A549 (cell line): ENCODE measurements around the gene THBS4.

ENCODE experiments used
- CEBPB ChIP-seq, 2 experiments: fragments of >200 bp in 1 of 2; sonication (Bioruptor Twin) in 1 of 2; formaldehyde crosslinking in 1 of 2; IDR thresholded peaks; 2 replicates each; pipeline ENCODE4 v1.6.1; 2012 to 2016
- EP300 ChIP-seq, 2 experiments: fragments of >200 bp; sonication (Bioruptor Twin); formaldehyde crosslinking; IDR thresholded peaks; 2 replicates in 1 of 2; 3 replicates in 1 of 2; pipeline ENCODE4 v1.6.1; 2016 to 2017
- NR3C1 ChIP-seq: fragments of >200 bp; sonication (Bioruptor Twin); formaldehyde crosslinking; IDR thresholded peaks from 3 replicates; pipeline ENCODE4 v1.6.1; 2017
- RAD21 ChIP-seq, 2 experiments: fragments of >200 bp in 1 of 2; sonication (Bioruptor Twin) in 1 of 2; formaldehyde crosslinking in 1 of 2; IDR thresholded peaks in 1 of 2; conservative IDR thresholded peaks in 1 of 2; 2 replicates in 1 of 2; 3 replicates in 1 of 2; pipeline ENCODE4 v1.6.1; 2012 to 2018; ENCODE audit warnings: inconsistent platforms in 1 of 2
- RNF2 ChIP-seq: fragments of 200-600 bp; sonication (generic); IDR thresholded peaks from 2 replicates; pipeline ENCODE4 v1.6.1; 2016; ENCODE audit warnings: low read depth, mild to moderate bottlenecking, antibody characterized with exemption, moderate library complexity, borderline replicate concordance
- TF ChIP-seq, protein P1 (sequence below): fragments of >200 bp; sonication (Bioruptor Twin); formaldehyde crosslinking; IDR thresholded peaks from 3 replicates; pipeline ENCODE4 v1.5.1; 2016

GRCh38 chr5:80083101-80083890 lies 48.1 kb downstream of the THBS4 start:
- TF ChIP-seq NR3C1 (no peak), RAD21 (conservative IDR thresholded peaks at IDR 0.05 in 1 of 2, IDR thresholded peaks at IDR 0.05 in 1 of 2) (peak; percentile 67 to 72), RNF2 (no peak), CEBPB (IDR thresholded peaks at IDR 0.05) (no peak), EP300 (IDR thresholded peaks at IDR 0.05) (no peak)
- TF ChIP-seq, protein P1, sequence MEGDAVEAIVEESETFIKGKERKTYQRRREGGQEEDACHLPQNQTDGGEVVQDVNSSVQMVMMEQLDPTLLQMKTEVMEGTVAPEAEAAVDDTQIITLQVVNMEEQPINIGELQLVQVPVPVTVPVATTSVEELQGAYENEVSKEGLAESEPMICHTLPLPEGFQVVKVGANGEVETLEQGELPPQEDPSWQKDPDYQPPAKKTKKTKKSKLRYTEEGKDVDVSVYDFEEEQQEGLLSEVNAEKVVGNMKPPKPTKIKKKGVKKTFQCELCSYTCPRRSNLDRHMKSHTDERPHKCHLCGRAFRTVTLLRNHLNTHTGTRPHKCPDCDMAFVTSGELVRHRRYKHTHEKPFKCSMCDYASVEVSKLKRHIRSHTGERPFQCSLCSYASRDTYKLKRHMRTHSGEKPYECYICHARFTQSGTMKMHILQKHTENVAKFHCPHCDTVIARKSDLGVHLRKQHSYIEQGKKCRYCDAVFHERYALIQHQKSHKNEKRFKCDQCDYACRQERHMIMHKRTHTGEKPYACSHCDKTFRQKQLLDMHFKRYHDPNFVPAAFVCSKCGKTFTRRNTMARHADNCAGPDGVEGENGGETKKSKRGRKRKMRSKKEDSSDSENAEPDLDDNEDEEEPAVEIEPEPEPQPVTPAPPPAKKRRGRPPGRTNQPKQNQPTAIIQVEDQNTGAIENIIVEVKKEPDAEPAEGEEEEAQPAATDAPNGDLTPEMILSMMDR: peak; percentile 73
